IMR-90 (cell line): ENCODE data around the gene TTC7B. TPM values are rescaled to one million over a fixed set of nuclear protein-coding genes. Genes with fewer than 3 reads are reported as not detected.

Experiments
- ATAC-seq: fragments of 200-7000 bp; cut with Tn5 transposase; 2 replicates; pipeline ENCODE4 v1.9.1; 2020; ENCODE audit warnings: low read depth, mild to moderate bottlenecking, moderate library complexity
- BruUV-seq: library from RNA; stranded (reverse); fragments of 400-500 nt; replicated peaks from 2 replicates; lab custom pipeline; 2021; lab: Mats Ljungman, UMichigan
- CTCF ChIA-PET: fragments of 300-600 bp; formaldehyde crosslinking; extraction: SDS; loops from one replicate; lab custom pipeline; 2021; ENCODE audit warnings: antibody characterized with exemption; lab: Yijun Ruan, JAX
- POLR2A ChIA-PET: fragments of 300-600 bp; sonication (Branson Sonifier 250); formaldehyde crosslinking; loops from one replicate; lab custom pipeline; 2022; ENCODE audit warnings: antibody characterized with exemption; ENCODE audit not compliant: unreplicated experiment; lab: Charles Lee
- DNase-seq: peaks from one replicate; pipeline ENCODE4 v3.0.0; 2013
- H2AFZ ChIP-seq: replicated peaks from 2 replicates; pipeline ENCODE3; 2013; ENCODE audit warnings: low read length, mild to moderate bottlenecking; ENCODE audit not compliant: poor library complexity
- H2AK5ac ChIP-seq: 2 replicates; pipeline ENCODE4 v1.6.1; 2013; ENCODE audit warnings: low read depth, low read length, inconsistent platforms
- H2AK9ac ChIP-seq: replicated peaks from 2 replicates; pipeline ENCODE3; 2013; ENCODE audit warnings: mild to moderate bottlenecking, low read depth, low read length, moderate library complexity; ENCODE audit not compliant: poor library complexity
- H2BK120ac ChIP-seq: 2 replicates; pipeline ENCODE4 v1.6.1; 2013; ENCODE audit warnings: low read depth, low read length, inconsistent platforms
- H2BK15ac ChIP-seq: 3 replicates; pipeline ENCODE4 v1.6.1; 2013; ENCODE audit warnings: low read depth, low read length, inconsistent platforms
- H2BK20ac ChIP-seq: 2 replicates; pipeline ENCODE4 v1.6.1; 2013; ENCODE audit warnings: low read depth, mild to moderate bottlenecking, inconsistent platforms, low read length, moderate library complexity
- H2BK5ac ChIP-seq: 2 replicates; pipeline ENCODE4 v1.6.1; 2013; ENCODE audit warnings: mild to moderate bottlenecking, low read depth, low read length, inconsistent platforms; ENCODE audit not compliant: poor library complexity, severe bottlenecking
- H3K14ac ChIP-seq: replicated peaks from 2 replicates; pipeline ENCODE4 v1.6.1; 2013; ENCODE audit warnings: low read depth, low read length, inconsistent platforms
- H3K18ac ChIP-seq: 2 replicates; pipeline ENCODE4 v1.6.1; 2013; ENCODE audit warnings: low read depth, low read length, control low read depth
- H3K23ac ChIP-seq: 2 replicates; pipeline ENCODE4 v1.6.1; 2013; ENCODE audit warnings: low read depth, low read length, inconsistent platforms
- H3K27ac ChIP-seq: 2 replicates; pipeline ENCODE4 v1.5.1; 2013; ENCODE audit warnings: mild to moderate bottlenecking, control low read depth, low read length; ENCODE audit not compliant: insufficient read depth
- H3K27me3 ChIP-seq: 2 replicates; pipeline ENCODE4 v1.6.1; 2013; ENCODE audit warnings: low read length; ENCODE audit not compliant: control insufficient read depth, insufficient read depth
- H3K36me3 ChIP-seq: 2 replicates; pipeline ENCODE4 v1.6.1; 2013; ENCODE audit warnings: low read length, mixed read lengths; ENCODE audit not compliant: control insufficient read depth, insufficient read depth
- H3K4ac ChIP-seq: 2 replicates; pipeline ENCODE4 v1.6.1; 2013; ENCODE audit warnings: low read depth, low read length, inconsistent platforms
- H3K4me1 ChIP-seq: 2 replicates; pipeline ENCODE4 v1.6.1; 2013; ENCODE audit warnings: low read length, mixed read lengths; ENCODE audit not compliant: control insufficient read depth, insufficient read depth
- H3K4me2 ChIP-seq: 2 replicates; pipeline ENCODE4 v1.6.1; 2013; ENCODE audit warnings: low read depth, mild to moderate bottlenecking, control low read depth, low read length, moderate library complexity
- H3K4me3 ChIP-seq: 2 replicates; pipeline ENCODE4 v1.5.1; 2013; ENCODE audit warnings: low read depth, mild to moderate bottlenecking, control low read depth, low read length, moderate library complexity; ENCODE audit not compliant: insufficient read depth
- H3K56ac ChIP-seq: 2 replicates; pipeline ENCODE4 v1.6.1; 2013; ENCODE audit warnings: low read length, inconsistent platforms; ENCODE audit not compliant: insufficient read depth; ENCODE audit errors: extremely low read depth
- H3K79me1 ChIP-seq, 2 experiments: 2 replicates each; pipeline ENCODE4 v1.6.1; 2013; ENCODE audit warnings: low read length in 2 of 2, inconsistent platforms in 1 of 2, low read depth in 1 of 2
- H3K9ac ChIP-seq: 2 replicates; pipeline ENCODE4 v1.6.1; 2013; ENCODE audit warnings: low read depth, low read length, control low read depth
- H3K9me1 ChIP-seq: 2 replicates; pipeline ENCODE4 v1.6.1; 2013; ENCODE audit warnings: low read length, inconsistent platforms; ENCODE audit not compliant: insufficient read depth
- H3K9me3 ChIP-seq: 2 replicates; pipeline ENCODE4 v1.6.1; 2013; ENCODE audit warnings: low read length; ENCODE audit not compliant: control insufficient read depth, insufficient read depth
- H4K20me1 ChIP-seq: 2 replicates; pipeline ENCODE4 v1.6.1; 2013; ENCODE audit warnings: low read length, inconsistent platforms; ENCODE audit not compliant: insufficient read depth
- H4K5ac ChIP-seq: 2 replicates; pipeline ENCODE4 v1.6.1; 2013; ENCODE audit warnings: mild to moderate bottlenecking, low read depth, low read length, control low read depth
- H4K8ac ChIP-seq, 2 experiments: 2 replicates each; pipeline ENCODE4 v1.6.1; 2013; ENCODE audit warnings: low read depth in 2 of 2, low read length in 2 of 2, control low read depth in 1 of 2, inconsistent platforms in 1 of 2
- H4K91ac ChIP-seq: 2 replicates; pipeline ENCODE4 v1.6.1; 2013; ENCODE audit warnings: low read depth, low read length, inconsistent platforms; ENCODE audit not compliant: insufficient read depth
- BHLHE40 ChIP-seq: fragments of 150-350 bp; IDR thresholded peaks from 2 replicates; pipeline ENCODE4 v1.6.1; 2016; ENCODE audit warnings: mild to moderate bottlenecking, low read depth, low read length
- CEBPB ChIP-seq: IDR thresholded peaks from 2 replicates; pipeline ENCODE4 v1.6.1; 2012; ENCODE audit warnings: low read depth, low read length, improper control_type of control experiment
- CHD1 ChIP-seq: IDR thresholded peaks from 2 replicates; pipeline ENCODE4 v1.6.1; 2012; ENCODE audit warnings: low read depth, low read length, improper control_type of control experiment
- CTCF ChIP-seq: conservative IDR thresholded peaks from 2 replicates; pipeline ENCODE4 v1.5.1; 2012; ENCODE audit warnings: mild to moderate bottlenecking, low read depth, low read length, improper control_type of control experiment
- MAFK ChIP-seq: IDR thresholded peaks from 2 replicates; pipeline ENCODE4 v1.6.1; 2012; ENCODE audit warnings: low read depth, low read length, improper control_type of control experiment
- MAZ ChIP-seq: IDR thresholded peaks from 2 replicates; pipeline ENCODE4 v1.6.1; 2012; ENCODE audit warnings: low read depth, mild to moderate bottlenecking, low read length, improper control_type of control experiment, moderate library complexity, borderline replicate concordance
- MXI1 ChIP-seq: IDR thresholded peaks from 2 replicates; pipeline ENCODE4 v1.6.1; 2012; ENCODE audit warnings: low read depth, mild to moderate bottlenecking, low read length, moderate library complexity, borderline replicate concordance
- RCOR1 ChIP-seq: IDR thresholded peaks from 2 replicates; pipeline ENCODE4 v1.6.1; 2012; ENCODE audit warnings: mild to moderate bottlenecking, low read length, improper control_type of control experiment; ENCODE audit not compliant: insufficient replicate concordance
- RFX5 ChIP-seq: IDR thresholded peaks from 2 replicates; pipeline ENCODE4 v1.8.0; 2012; ENCODE audit warnings: low read depth, mild to moderate bottlenecking, low read length, moderate library complexity
- WGBS, 2 experiments: methylation state at CpG; one replicate each; pipeline versions ENCODE4 v1.1.5 to v1.1.7; 2013; ENCODE audit warnings: missing lambda C conversion rate in 2 of 2; ENCODE audit not compliant: insufficient read length in 1 of 2; ENCODE audit errors: extremely low coverage in 2 of 2; 5-methylcytosine and 5-hydroxymethylcytosine counted together
- dilution Hi-C: fragments of 300-500 bp; cut with HindIII; formaldehyde crosslinking; loops from one replicate; pipeline ENCODE4 v1.14.3; 2018; ENCODE audit warnings: low sequenced_read_pairs; ENCODE audit not compliant: unreplicated experiment
- in situ Hi-C: fragments of 300-500 bp; cut with MboI; formaldehyde crosslinking; loops from 3 replicates; pipeline ENCODE4 v1.14.3; 2019; ENCODE audit warnings: low sequenced_read_pairs, inconsistent platforms, mixed read lengths
- intact Hi-C: fragments of 100-400 bp; cut with micrococcal nuclease; formaldehyde crosslinking; loops from 2 replicates; pipeline ENCODE4 v1.10.0; 2022
- polyA plus RNA-seq, 3 experiments: library from polyadenylated mRNA; depleted of rRNA; stranded (reverse); fragments of >200 nt; gene quantifications; 2 replicates each; pipeline ENCODE4 v1.2.3, GENCODE V29; 2012; ENCODE audit warnings: low replicate concordance in 1 of 3
- total RNA-seq: library from RNA; depleted of rRNA; stranded (reverse); fragments of >200 nt; gene quantifications from 2 replicates; pipeline ENCODE4 v1.2.3, GENCODE V29; 2012
- TF ChIP-seq, protein P1 (sequence below): fragments of 150-350 bp; IDR thresholded peaks from 2 replicates; pipeline ENCODE4 v1.6.1; 2016; ENCODE audit warnings: low read depth, mild to moderate bottlenecking, low read length, moderate library complexity, borderline replicate concordance

Gene TTC7B
- total and polyA plus RNA-seq, 2 of the 4 experiments (the other 2 are of a cell fraction), result 18.1 to 35.3 TPM

GRCh38 chr14:90572441-90573150, 243.6 kb downstream of the TTC7B start:
- Histone ChIP-seq H4K5ac (no peak overlapping the region), H2BK120ac (no peak overlapping the region), H2AFZ (no peak overlapping the region), H3K27me3 (no peaks in the 10 kb centered on the region), H3K23ac (no peak overlapping the region), H3K56ac (no peak overlapping the region), H2AK9ac (no peak overlapping the region), H3K4me2 (no peak overlapping the region), H3K36me3 (peaks cover 5% of the 10 kb centered on the region; the same call in 1 of the 2 replicates), H3K9me1 (no peaks in the 10 kb centered on the region; the same call in 1 of the 2 replicates), H3K9ac (no peak overlapping the region), H3K9me3 (no peaks in the 10 kb centered on the region), H3K14ac (no peak overlapping the region), H2BK15ac (no peak overlapping the region), H3K79me1 (no peaks in the 10 kb centered on the region; a peak in 2 of 4 replicates), H4K8ac (no peak overlapping the region), H4K20me1 (no peaks in the 10 kb centered on the region), H3K27ac (no peak overlapping the region), H4K91ac (no peak overlapping the region), H2AK5ac (no peak overlapping the region), H2BK5ac (no peak overlapping the region), H3K4ac (no peak overlapping the region), H3K18ac (no peak overlapping the region), H2BK20ac (no peak overlapping the region), H3K4me3 (no peak overlapping the region), H3K4me1 (peaks cover 7% of the 10 kb centered on the region; the same call in 1 of the 2 replicates)
- intact Hi-C loops, result no loop called here
- ChIA-PET POLR2A (no interaction called here), CTCF (no interaction called here)
- ATAC-seq (no peak), DNase-seq (no peak)
- 90% methylated on average over 4 of the region's 11 CpGs; no CpG with 5 or more reads in 1 of the 2 experiments for WGBS, 2 experiments
- in situ Hi-C loops, result no loop called here
- TF ChIP-seq RFX5 (no peak), CEBPB (no peak), BHLHE40 (no peak), CHD1 (no peak), MXI1 (no peak), MAFK (no peak), RCOR1 (no peak), MAZ (no peak), CTCF (no peak)
- TF ChIP-seq, protein P1, sequence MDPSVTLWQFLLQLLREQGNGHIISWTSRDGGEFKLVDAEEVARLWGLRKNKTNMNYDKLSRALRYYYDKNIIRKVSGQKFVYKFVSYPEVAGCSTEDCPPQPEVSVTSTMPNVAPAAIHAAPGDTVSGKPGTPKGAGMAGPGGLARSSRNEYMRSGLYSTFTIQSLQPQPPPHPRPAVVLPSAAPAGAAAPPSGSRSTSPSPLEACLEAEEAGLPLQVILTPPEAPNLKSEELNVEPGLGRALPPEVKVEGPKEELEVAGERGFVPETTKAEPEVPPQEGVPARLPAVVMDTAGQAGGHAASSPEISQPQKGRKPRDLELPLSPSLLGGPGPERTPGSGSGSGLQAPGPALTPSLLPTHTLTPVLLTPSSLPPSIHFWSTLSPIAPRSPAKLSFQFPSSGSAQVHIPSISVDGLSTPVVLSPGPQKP, result no peak
- no TSS peak for BruUV-seq
- dilution Hi-C loops, result no loop called here
